A673 (cell line): Measurements from ENCODE around the gene ATP2B2. TPM values are rescaled to one million over a fixed set of nuclear protein-coding genes. Genes with fewer than 3 reads are reported as not detected.
"Not testable (repeated sequence)": the region's sequence is repeated elsewhere in the genome, so short reads cannot be mapped to it uniquely, and the experiment has no call there.

ENCODE experiments used
- BruUV-seq: library from RNA; stranded (reverse); fragments of 400-500 nt; replicated peaks from 2 replicates; lab custom pipeline; 2021; lab: Mats Ljungman, UMichigan
- CTCF ChIA-PET: fragments of 300-600 bp; sonication (Branson Sonifier 250); formaldehyde crosslinking; loops from one replicate; lab custom pipeline; 2022; ENCODE audit warnings: antibody characterized with exemption; lab: Charles Lee
- POLR2A ChIA-PET: fragments of 300-600 bp; sonication (Branson Sonifier 250); formaldehyde crosslinking; loops from one replicate; lab custom pipeline; 2022; ENCODE audit warnings: antibody characterized with exemption; ENCODE audit not compliant: low non-redundant PET; lab: Charles Lee
- DNase-seq: peaks from one replicate; pipeline ENCODE4 v3.0.0-alpha.2; 2015; ENCODE audit warnings: low spot score
- H3K27ac ChIP-seq: fragments of 200-600 bp; sonication (generic); 2 replicates; pipeline ENCODE4 v1.5.1; 2016; ENCODE audit warnings: mixed run types, low read depth, mild to moderate bottlenecking, mixed read lengths, antibody characterized with exemption, low read length; ENCODE audit not compliant: poor library complexity, severe bottlenecking
- H3K27me3 ChIP-seq: fragments of 200-600 bp; sonication (generic); replicated peaks from 2 replicates; pipeline ENCODE4 v1.6.1; 2017; ENCODE audit warnings: mixed run types, low read depth, mild to moderate bottlenecking, mixed read lengths, antibody characterized with exemption, low read length; ENCODE audit not compliant: insufficient read depth, poor library complexity
- H3K36me3 ChIP-seq: fragments of 200-600 bp; sonication (generic); 2 replicates; pipeline ENCODE4 v1.6.1; 2016; ENCODE audit warnings: mixed run types, mild to moderate bottlenecking, mixed read lengths, antibody characterized with exemption, low read length; ENCODE audit not compliant: insufficient read depth, poor library complexity, severe bottlenecking
- H3K4me1 ChIP-seq: fragments of 200-600 bp; sonication (generic); 2 replicates; pipeline ENCODE4 v1.6.1; 2017; ENCODE audit warnings: mixed run types, mild to moderate bottlenecking, mixed read lengths, antibody characterized with exemption, low read length; ENCODE audit not compliant: insufficient read depth, poor library complexity, severe bottlenecking
- H3K4me3 ChIP-seq: fragments of 200-600 bp; sonication (generic); 2 replicates; pipeline ENCODE4 v1.5.1; 2016; ENCODE audit warnings: low read depth, mixed run types, mild to moderate bottlenecking, mixed read lengths, low read length; ENCODE audit not compliant: poor library complexity, severe bottlenecking
- H3K9me3 ChIP-seq: fragments of 200-600 bp; sonication (generic); 2 replicates; pipeline ENCODE4 v1.6.1; 2016; ENCODE audit warnings: mixed run types, low read depth, mild to moderate bottlenecking, mixed read lengths, antibody characterized with exemption, low read length; ENCODE audit not compliant: poor library complexity, severe bottlenecking
- CTCF ChIP-seq: fragments of 300-800, 200-600 bp; sonication (generic); conservative IDR thresholded peaks from 2 replicates; pipeline ENCODE4 v1.5.1; 2017; ENCODE audit warnings: low read depth, mild to moderate bottlenecking, antibody characterized with exemption, low read length, moderate library complexity, mixed read lengths
- EZH2 ChIP-seq: fragments of 200-600 bp; sonication (generic); IDR thresholded peaks from 2 replicates; pipeline ENCODE4 v1.6.1; 2017; ENCODE audit warnings: borderline replicate concordance, low read depth, mild to moderate bottlenecking, mixed read lengths, antibody characterized with exemption, low read length; ENCODE audit not compliant: poor library complexity, severe bottlenecking
- intact Hi-C: fragments of 100-400 bp; cut with micrococcal nuclease; formaldehyde crosslinking; loops from one replicate; pipeline ENCODE4 v1.10.0; 2022; ENCODE audit not compliant: unreplicated experiment
- total RNA-seq: library from RNA; stranded (reverse); gene quantifications from 2 replicates; pipeline ENCODE4 v1.2.3, GENCODE V29; 2021

Gene ATP2B2
- total RNA-seq, 1 experiment from 2014 or later, result 0.17 TPM

GRCh38 chr3:10384541-10385360 is 120.6 kb downstream of the ATP2B2 start:
- ChIA-PET POLR2A (no interaction called here), CTCF (no interaction called here)
- Histone ChIP-seq H3K27me3 (peaks cover 12% of the 10 kb centered on the region), H3K27ac (no peak overlapping the region), H3K4me3 (no peak overlapping the region), H3K4me1 (no peaks in the 10 kb centered on the region), H3K36me3 (no peaks in the 10 kb centered on the region), H3K9me3 (peaks cover 4% of the 10 kb centered on the region)
- no TSS peak for BruUV-seq
- TF ChIP-seq CTCF (no peak), EZH2 (no peak)
- intact Hi-C loops, result no loop called here
- DNase-seq, result no peak

GRCh38 chr3:10383850-10384248 is 121.5 kb downstream of the ATP2B2 start:
- Histone ChIP-seq H3K36me3 (no peaks in the 10 kb centered on the region), H3K4me1 (no peaks in the 10 kb centered on the region), H3K9me3 (peaks cover 4% of the 10 kb centered on the region), H3K27me3 (peaks cover 12% of the 10 kb centered on the region), H3K27ac (no peak overlapping the region), H3K4me3 (no peak overlapping the region)
- DNase-seq, result no peak
- TF ChIP-seq EZH2 (no peak), CTCF (no peak)
- no TSS peak for BruUV-seq
- ChIA-PET POLR2A (no interaction called here), CTCF (no interaction called here)
- intact Hi-C loops, result no loop called here

GRCh38 chr3:10382892-10383849 is 122.2 kb downstream of the ATP2B2 start:
- no TSS peak for BruUV-seq
- H3K36me3 ChIP-seq, result no peaks in the 10 kb centered on the region
- H3K27me3 ChIP-seq, result peaks cover 12% of the 10 kb centered on the region
- no peak for TF ChIP-seq CTCF
- no peak for TF ChIP-seq EZH2
- no peaks in the 10 kb centered on the region for H3K4me1 ChIP-seq
- H3K27ac ChIP-seq, result no peak overlapping the region
- intact Hi-C loops, result no loop called here
- ChIA-PET CTCF (no interaction called here), POLR2A (no interaction called here)
- DNase-seq, result no peak
- peaks cover 4% of the 10 kb centered on the region for H3K9me3 ChIP-seq
- no peak overlapping the region for H3K4me3 ChIP-seq

GRCh38 chr3:10382445-10382844 is 122.9 kb downstream of the ATP2B2 start:
- H3K36me3 ChIP-seq, intact Hi-C loops, BruUV-seq, POLR2A ChIA-PET, H3K4me3 ChIP-seq, DNase-seq, H3K4me1 ChIP-seq, CTCF ChIA-PET, H3K9me3 ChIP-seq, H3K27ac ChIP-seq: not testable (repeated sequence)
- peaks cover 12% of the 10 kb centered on the region for H3K27me3 ChIP-seq
